ENCODE data around the gene GSTO2.

GRCh38 chr10:104327745-104328645, 59.0 kb downstream of the GSTO2 start:
- peak; percentile 8 to 47 (median 30) for TF ChIP-seq POLR2AphosphoS5 (IDR thresholded peaks at IDR 0.05)
- TF ChIP-seq CTCF (IDR thresholded peaks at IDR 0.05 in 8 of 11, conservative IDR thresholded peaks at IDR 0.05 in 3 of 11) = peak in 1 of 11 experiments; percentile 12
